ENCODE measurements around the gene TBCCD1. TPM values are rescaled to one million over a fixed set of nuclear protein-coding genes. Genes with fewer than 3 reads are reported as not detected.

Gene TBCCD1
- polyA plus RNA-seq, 1 donor from 2014 or later, result 13.4 TPM

GRCh38 chr3:186589121-186589520 is 22.0 kb upstream of the TBCCD1 start:
- no peak overlapping the region for H3K4me2 ChIP-seq (ENCODE audit: low read length)

GRCh38 chr3:186588632-186589031 is 21.5 kb upstream of the TBCCD1 start:
- no peaks in the 10 kb centered on the region for H3K79me2 ChIP-seq (replicated peaks; ENCODE audit: insufficient read depth, low read length)
- no peaks in the 10 kb centered on the region for H3K9me2 ChIP-seq (ENCODE audit: insufficient read depth, low read length)
- H3K36me3 ChIP-seq (ENCODE audit: insufficient read depth, low read length), result no peaks in the 10 kb centered on the region
- H3K4me2 ChIP-seq (ENCODE audit: low read length), result no peak overlapping the region
- no peaks in the 10 kb centered on the region for H3K27me3 ChIP-seq (ENCODE audit: insufficient read depth, low read depth, low read length)
- H3K9me3 ChIP-seq (ENCODE audit: low read length), result no peaks in the 10 kb centered on the region
- no peak overlapping the region for H3K27ac ChIP-seq (ENCODE audit: low read length)
- no peak for TF ChIP-seq REST (IDR thresholded peaks at IDR 0.05; ENCODE audit: borderline replicate concordance)
- H3K4me3 ChIP-seq (ENCODE audit: low read length), result no peak overlapping the region
- no peak overlapping the region for H2AFZ ChIP-seq (ENCODE audit: low read depth, low read length)
- no peaks in the 10 kb centered on the region for H4K20me1 ChIP-seq (ENCODE audit: insufficient read depth)
- H3F3A ChIP-seq (ENCODE audit: insufficient read depth, low read length, poor library complexity, severe bottlenecking), result no peaks in the 10 kb centered on the region
- H3K9ac ChIP-seq (ENCODE audit: low read length), result no peak overlapping the region

More at GRCh38 chr3:186589121-186589520, 22.0 kb upstream of the TBCCD1 start:
- Histone ChIP-seq H2AFZ (ENCODE audit: low read depth, low read length) (no peak overlapping the region), H3K27ac (ENCODE audit: low read length) (no peak overlapping the region), H3K9me3 (ENCODE audit: low read length) (no peaks in the 10 kb centered on the region), H3K4me3 (ENCODE audit: low read length) (no peak overlapping the region), H3F3A (ENCODE audit: insufficient read depth, low read length, poor library complexity, severe bottlenecking) (no peaks in the 10 kb centered on the region), H4K20me1 (ENCODE audit: insufficient read depth) (no peaks in the 10 kb centered on the region), H3K9me2 (ENCODE audit: insufficient read depth, low read length) (no peaks in the 10 kb centered on the region), H3K36me3 (ENCODE audit: insufficient read depth, low read length) (no peaks in the 10 kb centered on the region), H3K27me3 (ENCODE audit: insufficient read depth, low read depth, low read length) (no peaks in the 10 kb centered on the region), H3K79me2 (replicated peaks; ENCODE audit: insufficient read depth, low read length) (no peaks in the 10 kb centered on the region), H3K9ac (ENCODE audit: low read length) (no peak overlapping the region)
- TF ChIP-seq SMC3 (conservative IDR thresholded peaks at IDR 0.05; ENCODE audit: poor library complexity), result peak; percentile 75
- TF ChIP-seq EZH2 (IDR thresholded peaks at IDR 0.05; ENCODE audit: borderline replicate concordance, insufficient read depth, low read length, poor library complexity, severe bottlenecking), result no peak
- TF ChIP-seq RAD21 (conservative IDR thresholded peaks at IDR 0.05), result peak; percentile 77
- no peak for TF ChIP-seq POLR2AphosphoS5 (IDR thresholded peaks at IDR 0.05)
- TF ChIP-seq TAF1 (IDR thresholded peaks at IDR 0.05; ENCODE audit: low read depth), result no peak
- peak; percentile 70 for TF ChIP-seq CTCF (IDR thresholded peaks at IDR 0.05; ENCODE audit: poor library complexity, severe bottlenecking)
- no peak for TF ChIP-seq EP300 (conservative IDR thresholded peaks at IDR 0.05; ENCODE audit: poor library complexity, severe bottlenecking)
- TF ChIP-seq MXI1 (conservative IDR thresholded peaks at IDR 0.05; ENCODE audit: poor library complexity, severe bottlenecking), result no peak

DNA sequence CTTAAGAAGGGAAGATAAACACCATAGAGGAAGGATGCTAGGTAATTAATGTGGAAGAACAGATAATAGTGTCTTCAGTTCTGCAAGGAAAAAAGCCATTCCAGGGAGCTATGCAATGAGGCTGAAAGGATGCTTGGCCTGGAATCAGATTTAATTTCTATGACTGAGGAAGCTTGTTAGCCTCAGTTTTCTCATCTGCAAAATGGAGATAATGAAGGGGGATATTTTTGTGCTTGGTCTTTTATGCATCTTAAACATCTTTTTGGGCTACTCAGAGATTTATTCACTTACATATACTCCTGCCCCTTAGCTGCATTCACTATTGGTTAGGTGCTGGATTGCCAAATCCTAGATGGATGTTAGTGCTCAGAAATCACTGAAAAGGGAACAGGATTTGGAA is 20.0 kb upstream of the TBCCD1 start:
- Histone ChIP-seq H3K4me3 (ENCODE audit: low read length) (no peak overlapping the region), H3K27ac (ENCODE audit: low read length) (no peak overlapping the region), H4K20me1 (ENCODE audit: insufficient read depth) (no peaks in the 10 kb centered on the region), H2AFZ (ENCODE audit: low read depth, low read length) (no peak overlapping the region), H3K27me3 (ENCODE audit: insufficient read depth, low read depth, low read length) (no peaks in the 10 kb centered on the region), H3K4me2 (ENCODE audit: low read length) (no peak overlapping the region), H3K9ac (ENCODE audit: low read length) (no peak overlapping the region), H3F3A (ENCODE audit: insufficient read depth, low read length, poor library complexity, severe bottlenecking) (no peaks in the 10 kb centered on the region), H3K9me2 (ENCODE audit: insufficient read depth, low read length) (no peaks in the 10 kb centered on the region), H3K79me2 (replicated peaks; ENCODE audit: insufficient read depth, low read length) (no peaks in the 10 kb centered on the region), H3K36me3 (ENCODE audit: insufficient read depth, low read length) (no peaks in the 10 kb centered on the region), H3K9me3 (ENCODE audit: low read length) (no peaks in the 10 kb centered on the region)
- TF ChIP-seq POLR2AphosphoS5 (IDR thresholded peaks at IDR 0.05), result no peak
- TF ChIP-seq EZH2 (IDR thresholded peaks at IDR 0.05; ENCODE audit: borderline replicate concordance, insufficient read depth, low read length, poor library complexity, severe bottlenecking), result no peak
- no peak for TF ChIP-seq REST (IDR thresholded peaks at IDR 0.05; ENCODE audit: borderline replicate concordance)
- no peak for TF ChIP-seq TAF1 (IDR thresholded peaks at IDR 0.05; ENCODE audit: low read depth)
- TF ChIP-seq RAD21 (conservative IDR thresholded peaks at IDR 0.05), result no peak
- no peak for TF ChIP-seq CTCF (IDR thresholded peaks at IDR 0.05; ENCODE audit: poor library complexity, severe bottlenecking)
- TF ChIP-seq EP300 (conservative IDR thresholded peaks at IDR 0.05; ENCODE audit: poor library complexity, severe bottlenecking), result no peak
- TF ChIP-seq MXI1 (conservative IDR thresholded peaks at IDR 0.05; ENCODE audit: poor library complexity, severe bottlenecking), result no peak
- no peak for TF ChIP-seq SMC3 (conservative IDR thresholded peaks at IDR 0.05; ENCODE audit: poor library complexity)

Measured in neural cell (in vitro differentiated cells).